Endothelial cell of hepatic sinusoid (primary cell): ENCODE data around the gene SGK1.
"Not testable (repeated sequence)": the region's sequence is repeated elsewhere in the genome, so short reads cannot be mapped to it uniquely, and the experiment has no call there.

Experiments used
- in situ Hi-C: cut with HindIII; loops from 2 replicates; pipeline ENCODE4 v1.10.0; 2017; ENCODE audit warnings: low sequenced_read_pairs

The SGK1 gene

DNA sequence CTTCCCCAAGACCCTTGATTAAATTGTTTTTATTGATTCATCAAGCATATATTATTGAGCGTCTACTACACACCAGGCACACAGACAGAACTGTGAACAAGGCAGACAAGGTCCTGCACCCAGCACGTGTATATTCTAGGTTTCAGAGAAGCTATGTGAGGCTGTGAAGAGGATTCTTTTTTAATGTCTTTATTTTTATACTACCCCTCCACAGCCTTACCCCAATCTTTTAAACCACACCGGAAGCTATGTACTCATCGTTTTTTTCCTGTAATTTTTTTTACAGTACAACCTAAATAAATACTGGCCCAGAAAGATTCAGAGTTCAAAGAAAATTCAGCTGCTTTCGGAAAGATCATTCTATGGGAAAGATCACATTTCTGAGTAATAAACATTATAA, 10.0 kb downstream of the SGK1 start:
- in situ Hi-C loops = no loop called here

- in situ Hi-C loops = no loop called here
Measured at GRCh38 chr6:134307075-134307474, 10.8 kb downstream of the SGK1 start.

DNA sequence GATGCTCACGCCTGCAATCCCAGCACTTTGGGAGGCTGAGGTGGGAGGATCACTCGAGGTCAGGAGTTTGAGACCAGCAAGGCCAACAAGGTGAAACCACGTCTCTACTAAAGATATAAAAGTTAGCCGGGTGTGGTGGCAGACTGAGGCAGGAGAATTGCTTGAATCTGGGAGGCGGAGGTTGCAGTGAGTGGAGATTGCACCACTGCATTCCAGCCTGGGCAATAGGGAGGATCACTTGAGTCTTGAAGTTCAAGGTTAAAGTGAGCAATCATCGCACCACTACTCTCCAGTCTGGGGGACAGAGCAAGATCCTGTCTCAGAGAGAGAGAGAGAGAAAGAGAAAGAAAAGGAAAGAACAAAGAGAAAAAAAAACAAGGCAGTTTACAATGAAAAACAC, 13.5 kb downstream of the SGK1 start:
- in situ Hi-C loops = not testable (repeated sequence)

- in situ Hi-C loops = no loop called here
Measured at GRCh38 chr6:134303891-134304290, 14.0 kb downstream of the SGK1 start.

DNA sequence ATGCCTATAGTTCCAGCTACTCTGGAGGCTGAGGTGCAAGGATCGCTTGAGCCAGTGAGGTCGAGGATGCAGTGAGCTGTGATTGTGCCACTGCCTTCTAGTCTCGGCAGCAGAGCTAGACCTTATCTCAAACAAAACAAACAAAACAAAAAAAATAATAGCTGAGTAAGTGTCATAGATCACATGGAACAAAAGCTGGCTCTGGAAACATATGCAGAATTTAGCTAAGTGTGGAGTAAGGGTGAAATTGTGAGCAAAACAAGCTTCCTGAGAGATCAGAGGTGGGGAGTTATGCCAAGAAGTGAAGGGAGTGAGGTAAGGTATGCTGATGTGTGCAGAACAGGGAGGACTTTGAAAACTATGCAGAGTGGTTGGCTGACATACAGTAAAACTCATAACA, 18.7 kb downstream of the SGK1 start:
- in situ Hi-C loops = no loop called here

- in situ Hi-C loops = no loop called here
Measured at GRCh38 chr6:134296762-134297161, 21.1 kb downstream of the SGK1 start.

DNA sequence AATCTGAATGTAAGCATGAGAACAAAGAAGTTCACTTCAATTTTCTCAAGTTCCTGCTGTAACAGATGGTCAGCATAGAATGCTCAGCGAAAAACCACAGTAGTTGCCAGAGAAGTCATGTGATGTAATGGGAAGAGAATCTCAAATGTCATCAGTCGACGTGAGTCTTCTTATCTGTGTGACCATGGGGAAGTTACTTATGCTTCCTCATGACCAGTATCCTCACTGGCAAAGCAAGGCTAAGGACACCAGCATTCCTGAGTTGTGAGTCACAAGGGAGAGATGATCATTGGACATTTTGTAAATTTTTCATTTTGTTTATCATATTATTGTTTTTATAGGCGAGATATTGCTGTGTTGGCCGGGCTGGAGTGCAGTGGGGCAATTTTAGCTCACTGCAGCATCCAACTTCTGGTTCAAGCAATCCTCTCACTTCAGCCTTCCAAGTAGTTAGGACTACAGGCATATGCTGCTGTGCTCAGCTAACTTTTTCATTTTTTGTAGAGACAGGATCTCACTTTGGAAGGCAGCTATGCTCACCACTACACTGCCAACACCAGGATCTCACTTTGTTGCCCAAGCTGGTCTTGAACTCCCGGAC, 21.9 kb downstream of the SGK1 start:
- in situ Hi-C loops = no loop called here

DNA sequence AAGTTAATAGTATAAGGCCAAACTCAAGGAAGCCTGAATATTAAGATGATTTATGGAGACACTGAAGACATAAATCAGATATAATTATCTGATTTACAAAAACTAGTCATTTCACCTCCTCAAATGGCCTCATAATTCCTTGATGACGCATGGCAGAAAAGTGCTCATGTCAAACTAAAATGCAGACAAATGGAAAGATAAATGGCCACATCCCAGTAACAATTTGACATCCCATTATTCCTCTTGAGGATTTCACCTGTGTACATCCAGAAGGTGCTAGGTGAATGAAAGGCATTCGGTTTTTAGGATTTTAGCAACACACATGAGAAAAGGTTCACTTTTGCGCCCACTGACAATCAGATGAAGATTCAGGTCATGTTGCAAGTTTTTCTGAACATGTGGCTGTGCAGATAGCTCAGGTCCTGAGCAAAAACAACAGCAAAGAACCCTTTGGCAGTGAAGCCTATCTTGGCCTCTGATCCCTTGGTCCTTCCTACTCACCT, 24.2 kb downstream of the SGK1 start:
- in situ Hi-C loops = no loop called here

- in situ Hi-C loops = no loop called here
Measured at GRCh38 chr6:134291156-134291555, 26.8 kb downstream of the SGK1 start.

- in situ Hi-C loops = no loop called here
Measured at GRCh38 chr6:134289204-134289575, 28.7 kb downstream of the SGK1 start.

DNA sequence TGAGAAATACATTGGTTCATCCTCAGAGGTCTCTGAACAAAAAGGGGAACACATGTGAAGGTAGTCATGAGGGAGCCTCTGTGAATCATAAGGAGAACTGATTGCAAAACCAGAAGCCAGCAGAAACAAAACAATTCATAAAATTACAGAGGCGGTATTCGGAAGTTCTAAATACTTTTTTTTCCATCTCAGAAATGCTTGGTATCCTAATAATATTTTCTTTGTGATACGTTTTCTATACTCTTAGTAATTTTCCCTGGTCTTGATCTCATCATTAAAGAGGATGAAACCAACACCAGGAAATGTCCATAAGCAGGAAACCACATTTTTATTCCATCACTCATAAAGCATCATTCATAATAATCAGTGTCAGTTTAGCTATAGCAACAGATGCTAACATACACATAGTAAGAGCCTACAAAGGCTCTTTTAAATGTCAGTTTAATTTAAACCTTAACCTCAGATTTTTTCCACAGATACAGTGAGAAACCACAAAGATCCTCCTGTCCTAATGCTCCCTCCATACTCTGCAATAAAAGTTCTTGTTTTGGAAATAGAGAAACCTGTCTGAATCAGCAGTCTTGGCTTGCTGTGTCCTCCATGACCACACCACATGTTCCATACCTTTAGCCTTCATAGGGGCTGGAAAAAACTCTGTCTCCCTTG, 29.2 kb downstream of the SGK1 start:
- in situ Hi-C loops = no loop called here

DNA sequence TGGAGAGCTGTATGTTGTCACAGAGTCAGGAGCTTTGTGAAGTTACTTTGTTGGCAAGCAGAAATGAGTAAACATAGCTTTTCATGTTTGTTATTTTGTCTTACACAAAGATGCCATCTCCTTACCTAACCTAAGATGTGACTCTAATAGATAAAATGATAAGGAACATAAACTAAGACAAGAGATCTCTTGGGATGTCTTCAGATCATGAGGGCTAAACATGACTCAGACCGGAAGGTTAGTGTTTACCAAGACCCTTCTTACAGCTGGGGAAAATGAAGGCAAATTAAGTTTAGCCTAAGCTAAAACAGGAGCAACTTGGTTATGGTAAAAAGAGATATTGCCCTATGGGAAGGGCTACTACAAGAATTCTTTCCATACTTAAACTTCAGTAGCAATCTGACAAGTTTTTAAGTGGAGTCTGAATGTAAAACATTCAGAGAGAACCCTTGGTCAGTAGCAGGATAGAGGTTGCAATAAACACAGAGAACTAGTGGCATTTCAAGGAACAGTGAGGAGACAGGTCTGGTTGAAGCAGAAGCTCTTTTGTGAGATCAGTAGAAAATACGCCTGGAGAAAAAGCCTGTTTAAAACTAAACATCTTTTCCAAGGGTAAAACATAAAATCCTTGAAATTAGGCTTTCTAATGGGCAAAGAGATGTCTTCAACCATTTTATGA, 29.9 kb downstream of the SGK1 start:
- in situ Hi-C loops = no loop called here

- in situ Hi-C loops = no loop called here
Measured at GRCh38 chr6:134282816-134283215, 35.1 kb downstream of the SGK1 start.

GRCh38 chr6:134281388-134281787, 36.5 kb downstream of the SGK1 start:
- in situ Hi-C loops = no loop called here

DNA sequence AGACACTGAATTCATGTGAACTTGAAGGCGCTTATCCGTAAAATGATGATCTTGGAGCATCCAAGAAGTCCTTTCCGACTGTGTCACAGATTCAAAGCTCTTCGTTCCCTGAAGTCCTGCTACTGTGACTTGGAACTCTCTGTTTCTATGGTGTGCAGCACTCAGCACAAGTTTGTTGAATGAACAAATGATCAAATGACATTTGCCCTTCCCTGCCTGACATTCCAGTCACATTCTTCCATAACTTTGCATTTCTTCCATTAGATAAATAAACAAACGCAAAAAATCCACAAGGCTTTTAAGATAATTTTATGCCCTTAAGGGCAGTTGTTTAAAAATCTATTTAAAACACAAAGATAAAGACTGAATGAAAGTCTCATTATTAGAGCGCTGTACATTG, 39.9 kb downstream of the SGK1 start:
- in situ Hi-C loops = no loop called here

- in situ Hi-C loops = not testable (repeated sequence)
Measured at GRCh38 chr6:134276891-134277377, 41.0 kb downstream of the SGK1 start.

- in situ Hi-C loops = no loop called here
Measured at GRCh38 chr6:134272374-134272773, 45.5 kb downstream of the SGK1 start.

GRCh38 chr6:134267917-134268361, 50.0 kb downstream of the SGK1 start:
- in situ Hi-C loops = no loop called here

DNA sequence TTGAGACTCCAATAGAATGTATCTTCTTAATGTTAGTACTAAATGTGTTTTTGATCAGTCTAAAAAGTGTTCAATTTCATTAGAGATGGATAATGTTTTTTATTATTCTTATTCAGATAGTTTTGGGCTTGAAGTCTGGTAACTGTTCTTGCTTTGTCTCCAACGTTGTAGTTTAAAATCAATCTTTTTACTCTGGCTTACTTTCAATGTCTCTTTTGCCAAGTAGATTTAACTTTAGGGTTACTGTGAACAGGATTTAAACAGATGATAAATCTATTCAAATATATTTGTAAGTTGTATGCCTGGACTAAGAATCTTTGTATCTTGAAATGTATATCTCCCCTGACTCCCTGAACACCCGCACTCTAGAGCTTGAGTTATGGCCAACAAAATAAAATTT, 51.1 kb downstream of the SGK1 start:
- in situ Hi-C loops = no loop called here

DNA sequence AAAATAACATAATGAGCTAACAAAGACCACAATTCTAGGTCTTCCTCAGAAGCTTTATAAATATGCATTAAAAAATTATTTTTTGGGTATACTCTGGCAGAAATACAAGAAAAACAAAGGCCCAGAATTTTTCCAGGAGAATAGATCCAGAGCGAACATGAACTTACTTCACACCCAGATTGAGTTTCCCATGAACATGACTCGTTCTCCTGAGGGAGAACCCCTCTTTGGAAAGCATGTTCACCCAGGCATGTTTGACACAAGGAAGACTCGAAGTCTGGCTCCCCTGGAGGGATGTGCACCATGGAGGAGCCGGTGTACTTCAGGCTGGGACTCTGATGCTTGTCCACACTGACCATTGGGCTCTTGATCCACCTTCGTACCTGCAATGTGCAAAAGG, 56.1 kb downstream of the SGK1 start:
- in situ Hi-C loops = no loop called here

DNA sequence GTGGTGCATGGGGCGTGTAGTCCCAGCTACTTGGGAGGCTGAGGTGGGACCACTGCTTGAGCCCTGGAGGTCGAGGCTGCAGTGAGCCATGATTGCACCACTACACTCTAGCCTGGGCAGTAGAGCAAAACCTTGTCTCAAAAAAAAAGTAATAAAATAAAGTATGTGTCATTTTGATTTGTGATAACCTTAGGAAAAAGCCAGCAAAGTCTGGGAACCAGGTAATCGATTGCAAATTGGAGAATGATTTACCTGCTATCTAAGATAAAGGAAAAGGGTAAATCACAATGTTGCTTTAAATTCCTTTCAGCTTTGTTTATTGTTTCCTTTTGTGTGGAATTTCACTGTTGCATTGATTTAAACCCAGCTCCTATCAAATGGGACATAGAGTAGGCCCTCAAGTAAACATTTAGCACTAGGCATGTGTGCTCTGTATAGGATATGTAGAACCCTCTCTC, 59.0 kb downstream of the SGK1 start:
- in situ Hi-C loops = no loop called here

DNA sequence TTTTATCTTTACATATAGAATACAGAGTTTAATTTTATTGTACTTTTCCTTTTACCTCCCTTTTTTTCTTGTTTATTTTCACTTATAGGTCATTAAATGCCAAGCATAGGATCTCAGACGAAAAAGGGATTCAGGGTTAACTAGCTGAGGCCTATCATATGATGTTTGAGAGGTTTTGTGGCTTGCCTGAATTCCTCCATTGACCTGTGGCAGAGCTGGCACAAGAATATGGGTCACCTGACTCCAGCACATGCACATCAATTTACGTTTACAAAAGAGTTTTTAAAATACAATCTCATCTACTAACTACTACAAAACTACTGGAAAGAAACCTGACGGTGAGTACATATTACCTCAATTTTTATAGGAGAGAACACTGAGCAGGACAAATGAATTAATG, 60.4 kb downstream of the SGK1 start:
- in situ Hi-C loops = no loop called here
